ENCODE results near the gene CX3CL1.

DNA sequence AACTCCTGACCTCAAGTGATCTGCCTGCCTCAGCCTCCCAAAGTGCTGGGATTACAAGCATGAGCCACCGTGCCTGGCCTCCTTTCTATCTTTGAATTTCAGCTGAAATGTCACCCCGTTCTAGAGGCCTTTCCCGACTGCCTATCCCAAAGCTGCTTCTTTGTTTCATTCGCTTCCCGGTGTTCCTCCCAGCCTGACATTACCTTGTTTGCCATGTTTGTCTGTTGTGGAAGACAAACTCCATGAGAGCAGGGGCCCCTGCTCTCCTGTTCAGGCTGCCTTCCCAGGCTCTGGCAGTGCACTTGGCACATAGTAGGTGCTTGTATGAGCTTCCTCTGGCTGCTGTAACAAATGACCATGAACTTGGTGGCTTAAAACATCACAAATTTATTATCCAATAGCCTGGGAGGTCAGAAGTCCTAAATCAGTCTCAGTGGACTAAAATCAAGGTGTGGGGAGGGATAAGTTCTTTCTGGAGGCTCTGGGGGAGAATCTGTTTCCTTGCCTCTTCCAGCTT, 16.3 kb upstream of the CX3CL1 start:
- TF ChIP-seq ZNF565 (CRISPR knock-in tag; conservative IDR thresholded peaks at IDR 0.05; ENCODE audit: low read depth) (no peak), TCF4 (CRISPR knock-in tag; IDR thresholded peaks at IDR 0.05; ENCODE audit: borderline replicate concordance) (no peak), ESRRG (CRISPR knock-in tag; IDR thresholded peaks at IDR 0.05) (no peak)
- TF ChIP-seq, protein P1, sequence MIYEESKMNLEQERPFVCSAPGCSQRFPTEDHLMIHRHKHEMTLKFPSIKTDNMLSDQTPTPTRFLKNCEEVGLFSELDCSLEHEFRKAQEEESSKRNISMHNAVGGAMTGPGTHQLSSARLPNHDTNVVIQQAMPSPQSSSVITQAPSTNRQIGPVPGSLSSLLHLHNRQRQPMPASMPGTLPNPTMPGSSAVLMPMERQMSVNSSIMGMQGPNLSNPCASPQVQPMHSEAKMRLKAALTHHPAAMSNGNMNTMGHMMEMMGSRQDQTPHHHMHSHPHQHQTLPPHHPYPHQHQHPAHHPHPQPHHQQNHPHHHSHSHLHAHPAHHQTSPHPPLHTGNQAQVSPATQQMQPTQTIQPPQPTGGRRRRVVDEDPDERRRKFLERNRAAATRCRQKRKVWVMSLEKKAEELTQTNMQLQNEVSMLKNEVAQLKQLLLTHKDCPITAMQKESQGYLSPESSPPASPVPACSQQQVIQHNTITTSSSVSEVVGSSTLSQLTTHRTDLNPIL (CRISPR knock-in tag; IDR thresholded peaks at IDR 0.05; ENCODE audit: low read depth): no peak

Measured in SK-N-SH treated with all-trans-retinoic acid at 6 μM for 48 hours (cell line).